SKM-1 treated with dmso at 0.1 percent for 144 hours (cell line): Measurements from ENCODE around the gene MBD5.
A peak's percentile ranks its signal among the peaks of the same experiment; 100 is the strongest.

ENCODE experiments used
- DNase-seq: peaks from one replicate; lab custom pipeline; 2025; ENCODE audit not compliant: unreplicated experiment; lab: John Stamatoyannopoulos, UW

The MBD5 gene

GRCh38 chr2:148451046-148451445 lies 430.2 kb downstream of the MBD5 start:
- no peak for DNase-seq

GRCh38 chr2:148455791-148456190 lies 434.9 kb downstream of the MBD5 start:
- no peak for DNase-seq

- DNase-seq: no peak
Measured at GRCh38 chr2:148458171-148458570, 437.3 kb downstream of the MBD5 start.

GRCh38 chr2:148459377-148459778 lies 438.5 kb downstream of the MBD5 start:
- no peak for DNase-seq

GRCh38 chr2:148461876-148462275 lies 441.0 kb downstream of the MBD5 start:
- no peak for DNase-seq

- DNase-seq: no peak
Measured at GRCh38 chr2:148475626-148476025, 454.7 kb downstream of the MBD5 start.

GRCh38 chr2:148479398-148479797 lies 458.5 kb downstream of the MBD5 start:
- DNase-seq: no peak

GRCh38 chr2:148483665-148484064 lies 462.8 kb downstream of the MBD5 start:
- DNase-seq: no peak

- DNase-seq: no peak
Measured at GRCh38 chr2:148484066-148484465, 463.2 kb downstream of the MBD5 start.

- no peak for DNase-seq
Measured at GRCh38 chr2:148486655-148487054, 465.8 kb downstream of the MBD5 start.

GRCh38 chr2:148487439-148487838 lies 466.5 kb downstream of the MBD5 start:
- DNase-seq: no peak

GRCh38 chr2:148490840-148491439 lies 470.0 kb downstream of the MBD5 start:
- no peak for DNase-seq

GRCh38 chr2:148493822-148494563 lies 473.1 kb downstream of the MBD5 start:
- peak; percentile 14 for DNase-seq

- DNase-seq: no peak
Measured at GRCh38 chr2:148495586-148495985, 474.7 kb downstream of the MBD5 start.

GRCh38 chr2:148501545-148501944 lies 480.7 kb downstream of the MBD5 start:
- DNase-seq: no peak

- no peak for DNase-seq
Measured at GRCh38 chr2:148503516-148503915, 482.6 kb downstream of the MBD5 start.

GRCh38 chr2:148507970-148508369 lies 487.1 kb downstream of the MBD5 start:
- DNase-seq: no peak

- no peak for DNase-seq
Measured at GRCh38 chr2:148508878-148509287, 488.0 kb downstream of the MBD5 start.

- peak; percentile 88 for DNase-seq
Measured at GRCh38 chr2:148509288-148509902, 488.5 kb downstream of the MBD5 start.

GRCh38 chr2:148511883-148512282 lies 491.0 kb downstream of the MBD5 start:
- DNase-seq: no peak

- no peak for DNase-seq
Measured at GRCh38 chr2:148512501-148512900, 491.6 kb downstream of the MBD5 start.

- no peak for DNase-seq
Measured at GRCh38 chr2:148513427-148513826, 492.5 kb downstream of the MBD5 start.
